GM06990 (cell line): Measurements from ENCODE around the gene ABCB11.

ENCODE experiments used
- DNase-seq: peaks from one replicate; pipeline ENCODE4 v3.0.0-alpha.2; 2011; ENCODE audit not compliant: insufficient read length; ENCODE audit errors: extremely low read depth
- H3K27me3 ChIP-seq: replicated peaks from 2 replicates; pipeline ENCODE4 v1.6.0; 2011; ENCODE audit warnings: low read length; ENCODE audit not compliant: control insufficient read depth, insufficient read depth
- H3K36me3 ChIP-seq: 2 replicates; pipeline ENCODE4 v1.5.1; 2011; ENCODE audit warnings: low read length; ENCODE audit not compliant: control insufficient read depth, insufficient read depth
- H3K4me3 ChIP-seq: replicated peaks from 2 replicates; pipeline ENCODE4 v1.5.1; 2011; ENCODE audit warnings: low read depth, mild to moderate bottlenecking, control low read depth, low read length
- TF ChIP-seq, protein P1 (sequence below): IDR thresholded peaks from 2 replicates; pipeline ENCODE4 v1.5.1; 2011; ENCODE audit warnings: low read length, control low read depth, mild to moderate bottlenecking, inconsistent platforms; ENCODE audit not compliant: insufficient read depth, poor library complexity, severe bottlenecking

Gene ABCB11

DNA sequence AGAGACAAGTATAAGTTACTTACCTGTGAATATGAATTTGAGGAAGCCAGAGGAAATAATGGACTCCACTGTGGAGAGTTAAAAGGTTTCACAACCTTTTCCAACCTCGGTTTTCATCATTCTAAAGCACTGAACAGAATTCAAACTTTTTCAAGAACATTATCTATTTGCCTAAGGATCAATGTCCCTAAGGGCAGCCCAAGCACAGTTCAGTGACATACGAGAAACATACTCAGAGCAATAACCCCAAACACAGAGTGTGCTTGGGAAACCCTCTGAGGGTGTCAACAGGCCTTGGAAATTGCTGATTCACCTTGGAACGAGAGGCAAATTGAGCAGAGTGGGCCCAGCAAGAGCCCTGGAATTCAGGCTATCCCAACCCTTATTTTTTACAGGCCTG, at the start of gene ABCB11:
Gene ABCB11 (minus strand): TSS at position 123 of the 400 bp plus-strand sequence. CDS start 13,199 bp downstream, outside the sequence.
- TF ChIP-seq, protein P1, sequence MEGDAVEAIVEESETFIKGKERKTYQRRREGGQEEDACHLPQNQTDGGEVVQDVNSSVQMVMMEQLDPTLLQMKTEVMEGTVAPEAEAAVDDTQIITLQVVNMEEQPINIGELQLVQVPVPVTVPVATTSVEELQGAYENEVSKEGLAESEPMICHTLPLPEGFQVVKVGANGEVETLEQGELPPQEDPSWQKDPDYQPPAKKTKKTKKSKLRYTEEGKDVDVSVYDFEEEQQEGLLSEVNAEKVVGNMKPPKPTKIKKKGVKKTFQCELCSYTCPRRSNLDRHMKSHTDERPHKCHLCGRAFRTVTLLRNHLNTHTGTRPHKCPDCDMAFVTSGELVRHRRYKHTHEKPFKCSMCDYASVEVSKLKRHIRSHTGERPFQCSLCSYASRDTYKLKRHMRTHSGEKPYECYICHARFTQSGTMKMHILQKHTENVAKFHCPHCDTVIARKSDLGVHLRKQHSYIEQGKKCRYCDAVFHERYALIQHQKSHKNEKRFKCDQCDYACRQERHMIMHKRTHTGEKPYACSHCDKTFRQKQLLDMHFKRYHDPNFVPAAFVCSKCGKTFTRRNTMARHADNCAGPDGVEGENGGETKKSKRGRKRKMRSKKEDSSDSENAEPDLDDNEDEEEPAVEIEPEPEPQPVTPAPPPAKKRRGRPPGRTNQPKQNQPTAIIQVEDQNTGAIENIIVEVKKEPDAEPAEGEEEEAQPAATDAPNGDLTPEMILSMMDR, result no peak
- no peaks in the 10 kb centered on the region for H3K36me3 ChIP-seq
- no peak within 1 kb of the TSS for H3K4me3 ChIP-seq
- DNase-seq, result no peak
- H3K27me3 ChIP-seq, result no peaks in the 10 kb centered on the region

DNA sequence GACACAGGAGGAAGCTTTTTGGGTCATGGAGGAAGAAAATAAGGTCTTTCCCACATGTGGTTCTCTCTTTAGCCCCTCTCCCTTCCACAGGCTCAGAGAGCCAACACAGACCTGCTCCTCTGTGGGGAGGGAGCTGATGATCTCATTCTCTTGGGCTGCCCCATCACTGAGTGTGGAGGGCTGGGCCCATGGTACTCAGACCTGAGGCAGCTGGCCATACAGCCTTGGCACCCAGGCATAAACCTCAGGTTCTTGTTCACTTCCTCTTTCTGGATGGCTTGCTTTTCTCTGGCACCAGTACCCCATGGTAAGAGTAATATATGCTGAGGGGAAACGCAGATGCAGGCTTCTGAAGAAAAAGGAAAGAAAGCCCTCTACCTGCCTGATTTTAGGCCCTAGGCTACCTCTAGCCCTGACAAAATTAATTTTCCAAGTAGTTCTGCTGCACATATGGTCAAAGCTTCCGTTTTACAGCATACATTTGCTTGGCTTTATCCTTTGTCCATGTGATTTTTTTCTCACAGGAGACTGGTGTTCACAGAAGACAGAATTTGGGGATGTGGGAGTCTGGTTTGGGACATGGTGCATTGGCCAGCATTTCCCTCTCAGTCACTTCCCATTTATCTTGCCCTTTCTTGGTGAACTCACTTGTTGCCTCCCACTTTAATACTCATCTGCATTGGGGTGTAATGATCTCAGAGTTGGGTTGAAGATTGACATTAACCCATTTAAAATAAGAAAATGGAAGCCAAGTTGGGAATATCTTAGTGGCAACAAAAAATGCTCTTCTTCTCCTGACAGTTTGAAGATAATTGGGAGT, 49.3 kb upstream of the ABCB11 start:
- TF ChIP-seq, protein P1, result no peak
- no peak for DNase-seq

DNA sequence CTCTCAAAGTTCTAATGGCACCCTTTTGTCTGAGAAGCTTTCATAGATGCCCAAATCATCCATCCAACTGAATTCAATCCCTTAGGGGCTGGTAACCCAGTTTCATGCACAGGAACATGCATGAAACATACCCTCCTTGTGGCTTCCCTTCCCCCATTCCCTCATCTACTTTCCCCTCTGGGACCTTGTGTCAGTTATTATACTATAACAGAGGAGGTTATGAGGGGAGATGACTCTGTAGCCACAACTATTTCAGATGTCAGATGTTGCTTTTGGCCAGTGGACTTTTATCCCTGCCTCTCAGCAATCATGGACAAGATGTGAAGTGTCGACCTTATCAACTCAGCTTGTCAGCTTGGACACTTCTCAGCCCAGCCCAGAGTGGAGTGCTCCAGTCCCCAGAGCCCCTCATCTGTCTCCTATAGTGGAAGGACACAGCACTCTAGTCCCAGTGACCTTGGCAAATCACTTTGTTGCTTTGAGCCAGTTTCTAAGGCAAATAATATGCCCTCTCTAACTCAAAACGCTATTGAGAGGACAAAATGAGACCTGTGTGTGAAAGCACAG, 46.6 kb upstream of the ABCB11 start:
- Histone ChIP-seq H3K36me3 (no peaks in the 10 kb centered on the region), H3K4me3 (no peak overlapping the region), H3K27me3 (no peaks in the 10 kb centered on the region)
- TF ChIP-seq, protein P1, result no peak
- no peak for DNase-seq

More for the DNA sequence above, 49.3 kb upstream of the ABCB11 start:
- no peak overlapping the region for H3K4me3 ChIP-seq
- H3K36me3 ChIP-seq, result no peaks in the 10 kb centered on the region
- no peaks in the 10 kb centered on the region for H3K27me3 ChIP-seq

DNA sequence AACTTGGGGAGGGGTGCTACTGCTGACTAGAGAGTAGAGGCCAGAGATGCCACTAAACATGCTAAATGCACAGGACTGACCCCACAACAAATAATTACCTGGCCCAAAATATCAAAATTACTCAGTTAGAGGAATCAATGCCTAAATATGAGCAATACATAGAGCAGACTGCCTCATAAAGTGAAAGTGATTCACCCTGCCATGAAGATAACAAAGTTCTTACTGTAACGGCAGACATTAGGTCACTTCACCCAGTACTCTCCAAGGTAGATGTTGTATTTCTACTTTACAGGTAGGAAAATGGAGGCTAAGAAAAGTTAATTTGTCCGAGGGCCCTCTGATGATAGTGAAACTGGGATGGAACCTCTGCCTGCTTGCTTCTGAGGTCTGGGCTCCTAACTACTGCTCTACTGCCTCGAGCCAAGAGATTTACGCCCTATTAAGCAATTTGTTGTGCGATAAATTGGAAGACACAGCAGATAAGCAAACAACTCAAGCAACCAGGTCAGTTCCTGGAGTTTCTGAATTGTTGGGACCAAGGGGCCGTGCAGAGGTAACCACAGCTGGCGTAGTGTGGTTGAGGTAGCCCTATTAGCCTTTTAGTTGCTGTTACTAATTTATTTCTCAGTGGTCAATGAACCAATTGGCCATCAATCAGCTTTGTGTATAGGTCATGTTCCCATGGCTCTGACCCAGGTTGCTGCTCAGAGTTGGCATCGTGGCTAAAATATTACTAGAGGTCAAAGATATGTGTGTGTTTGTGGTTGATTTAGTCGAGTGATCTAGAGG, 43.0 kb upstream of the ABCB11 start:
- no peaks in the 10 kb centered on the region for H3K27me3 ChIP-seq
- no peak for DNase-seq
- no peak overlapping the region for H3K4me3 ChIP-seq
- no peaks in the 10 kb centered on the region for H3K36me3 ChIP-seq
- TF ChIP-seq, protein P1, result no peak

DNA sequence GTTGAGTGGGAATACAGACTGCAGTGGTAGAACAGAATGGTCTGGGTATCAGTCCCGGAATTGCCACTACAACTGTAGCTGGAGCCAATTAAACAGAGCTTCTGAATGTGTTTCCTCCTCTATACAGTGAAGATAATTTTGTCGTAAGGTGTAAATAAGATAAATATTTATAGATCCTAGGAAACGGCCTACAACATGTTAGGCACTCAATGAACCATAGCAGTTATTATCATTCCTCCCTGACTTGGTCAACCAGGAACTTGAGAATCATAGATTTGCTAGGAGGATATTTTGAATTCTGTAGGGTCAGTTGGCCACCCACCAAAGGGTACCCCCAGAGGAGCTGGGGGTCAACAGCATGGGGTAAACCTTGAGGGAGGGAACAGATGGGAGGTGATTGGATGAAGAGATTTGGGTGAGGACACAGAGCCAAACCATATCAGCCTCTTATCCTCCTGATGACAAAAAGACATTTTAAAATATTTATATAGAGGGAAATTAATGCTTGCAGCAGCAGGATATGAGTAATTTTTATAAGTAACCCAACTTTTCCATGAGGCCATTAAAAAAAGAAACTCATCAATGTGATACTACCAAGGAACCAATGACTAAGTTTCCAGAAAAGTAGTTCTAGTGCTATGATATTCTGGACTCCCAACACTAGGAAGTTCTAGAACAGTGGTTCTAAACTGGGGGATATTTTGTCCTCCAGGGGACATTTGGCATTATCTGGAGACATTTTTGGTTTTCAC, 42.3 kb upstream of the ABCB11 start:
- Histone ChIP-seq H3K36me3 (no peaks in the 10 kb centered on the region), H3K4me3 (no peak overlapping the region), H3K27me3 (no peaks in the 10 kb centered on the region)
- DNase-seq, result no peak
- TF ChIP-seq, protein P1, result no peak
